ENCODE data around the gene TMEM63B.

- no peak for TF ChIP-seq CTCF (IDR thresholded peaks at IDR 0.05)
- TF ChIP-seq EP300 (IDR thresholded peaks at IDR 0.05) = no peak
- TF ChIP-seq POLR2A (IDR thresholded peaks at IDR 0.05) = no peak
- TF ChIP-seq POLR2AphosphoS5 (IDR thresholded peaks at IDR 0.05) = no peak
Observed at GRCh38 chr6:44189257-44189656, 61.9 kb downstream of the TMEM63B start.
